GM21526 (cell line): Measurements from ENCODE around the gene MYO3B.
"Not testable (repeated sequence)": the region's sequence is repeated elsewhere in the genome, so short reads cannot be mapped to it uniquely, and the experiment has no call there.

ENCODE experiments used
- ATAC-seq: cut with Tn5 transposase; IDR thresholded peaks from one replicate; pipeline ENCODE4 v1.9.1; 2021; ENCODE audit warnings: moderate library complexity; ENCODE audit not compliant: unreplicated experiment, low FRiP score

MYO3B gene

DNA sequence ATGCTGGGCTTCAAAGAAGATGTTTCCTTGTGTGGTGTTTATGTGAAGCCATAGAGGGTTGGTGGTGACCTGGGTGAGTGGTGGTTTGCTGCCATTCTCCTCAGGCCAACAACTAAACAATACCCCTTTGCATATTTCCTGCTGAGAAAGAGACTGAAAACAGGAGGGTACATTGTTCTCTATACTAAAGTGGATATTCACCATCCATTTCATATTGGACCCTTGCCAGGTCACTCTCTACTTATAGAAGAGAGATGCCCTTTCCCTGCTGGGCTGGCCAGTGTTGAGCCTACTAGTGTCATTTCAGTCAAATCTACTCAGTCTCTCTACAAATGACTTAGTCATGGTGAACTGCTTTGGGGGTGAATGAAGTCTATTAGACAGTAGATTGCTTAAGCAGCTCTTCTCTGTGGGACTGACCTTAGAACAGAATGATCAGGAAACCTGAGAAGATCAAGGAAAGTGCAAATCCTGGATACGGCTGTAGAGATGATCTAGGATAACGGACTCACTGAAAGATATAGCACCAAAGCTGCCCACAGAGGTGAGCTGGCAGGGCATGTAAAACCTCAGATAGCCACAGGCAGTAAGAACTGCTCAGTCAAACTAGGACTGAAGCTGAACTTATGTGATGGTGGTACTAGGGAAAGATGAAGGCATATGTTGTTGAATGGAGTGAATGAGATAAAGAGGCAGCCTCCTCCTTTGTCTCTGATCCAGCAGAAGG lies 154.9 kb downstream of the MYO3B start:
- ATAC-seq = no peak

DNA sequence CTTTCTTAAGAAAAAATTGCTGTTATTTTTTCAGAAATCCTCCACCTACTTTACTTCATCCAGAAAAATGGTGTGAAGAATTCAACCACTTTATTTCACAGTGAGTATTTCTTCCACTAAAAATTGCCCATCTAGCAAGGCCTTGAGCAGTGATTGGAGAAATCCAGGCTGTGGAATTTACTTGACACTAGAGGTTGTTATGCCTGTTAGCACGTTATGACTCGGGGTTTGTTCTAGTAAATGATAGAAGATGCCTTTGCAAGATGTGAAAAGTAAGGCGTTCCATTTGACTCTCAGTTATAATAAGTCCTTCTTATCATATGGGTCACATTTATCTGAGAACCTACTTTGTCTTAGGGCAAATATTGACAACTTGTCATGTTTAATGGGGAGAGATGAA lies 157.4 kb downstream of the MYO3B start:
- ATAC-seq = no peak

DNA sequence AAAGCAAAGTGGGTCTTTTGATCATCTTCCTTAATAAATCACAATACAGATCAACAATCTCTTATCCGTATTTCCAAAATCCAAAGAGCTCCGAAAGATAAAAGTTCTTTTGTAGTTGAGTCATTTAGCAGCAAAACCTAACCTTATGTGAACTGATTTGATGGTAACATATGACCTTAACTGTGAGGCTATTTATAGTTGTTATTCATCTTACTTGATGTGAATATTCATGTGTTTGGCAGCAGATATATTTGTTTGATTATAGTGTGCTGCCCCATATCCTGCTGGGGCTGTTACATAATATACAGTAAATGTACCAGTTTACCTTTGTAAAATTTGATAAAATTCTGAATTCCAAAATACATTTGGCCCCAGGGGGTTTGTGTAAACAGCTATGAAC lies 158.5 kb downstream of the MYO3B start:
- ATAC-seq = no peak

DNA sequence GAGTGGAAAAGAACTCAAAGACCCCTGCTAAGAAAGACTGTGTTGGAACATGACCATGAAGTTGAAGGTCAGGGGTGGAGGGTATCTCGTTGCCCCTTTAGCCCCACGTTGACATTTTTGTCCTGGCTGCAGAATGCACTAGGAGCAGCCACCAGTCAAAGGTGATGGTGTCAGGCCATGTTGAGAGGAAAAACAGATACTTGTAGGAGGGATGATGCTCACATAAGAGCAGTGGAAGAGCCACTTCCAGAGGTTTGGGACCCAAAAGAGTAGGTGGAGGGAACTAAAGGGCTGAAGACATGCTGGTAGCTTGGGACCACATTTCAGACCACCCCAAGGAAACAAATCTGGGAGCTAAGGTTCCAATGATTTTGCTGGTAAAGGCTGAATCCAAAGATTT lies 159.0 kb downstream of the MYO3B start:
- ATAC-seq = no peak

DNA sequence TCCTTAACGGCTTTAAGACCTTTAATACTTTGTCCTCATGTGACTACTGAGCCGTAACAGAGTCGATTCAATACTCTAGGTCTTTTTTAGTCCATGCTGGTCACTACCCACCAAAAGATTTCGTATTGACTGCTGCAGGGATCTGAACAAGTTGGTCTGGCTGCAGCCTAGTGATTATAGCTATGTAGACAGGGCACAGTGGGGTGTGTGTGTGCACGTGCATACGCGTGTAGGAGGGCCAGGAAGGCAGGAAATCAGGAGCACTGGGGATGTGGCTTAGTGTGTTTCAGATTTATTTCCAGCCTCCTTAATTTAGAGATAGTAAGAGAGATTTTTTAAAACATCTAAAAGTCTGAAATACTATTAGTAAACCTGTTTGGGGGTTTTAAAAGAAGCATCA lies 161.4 kb downstream of the MYO3B start:
- ATAC-seq = no peak

DNA sequence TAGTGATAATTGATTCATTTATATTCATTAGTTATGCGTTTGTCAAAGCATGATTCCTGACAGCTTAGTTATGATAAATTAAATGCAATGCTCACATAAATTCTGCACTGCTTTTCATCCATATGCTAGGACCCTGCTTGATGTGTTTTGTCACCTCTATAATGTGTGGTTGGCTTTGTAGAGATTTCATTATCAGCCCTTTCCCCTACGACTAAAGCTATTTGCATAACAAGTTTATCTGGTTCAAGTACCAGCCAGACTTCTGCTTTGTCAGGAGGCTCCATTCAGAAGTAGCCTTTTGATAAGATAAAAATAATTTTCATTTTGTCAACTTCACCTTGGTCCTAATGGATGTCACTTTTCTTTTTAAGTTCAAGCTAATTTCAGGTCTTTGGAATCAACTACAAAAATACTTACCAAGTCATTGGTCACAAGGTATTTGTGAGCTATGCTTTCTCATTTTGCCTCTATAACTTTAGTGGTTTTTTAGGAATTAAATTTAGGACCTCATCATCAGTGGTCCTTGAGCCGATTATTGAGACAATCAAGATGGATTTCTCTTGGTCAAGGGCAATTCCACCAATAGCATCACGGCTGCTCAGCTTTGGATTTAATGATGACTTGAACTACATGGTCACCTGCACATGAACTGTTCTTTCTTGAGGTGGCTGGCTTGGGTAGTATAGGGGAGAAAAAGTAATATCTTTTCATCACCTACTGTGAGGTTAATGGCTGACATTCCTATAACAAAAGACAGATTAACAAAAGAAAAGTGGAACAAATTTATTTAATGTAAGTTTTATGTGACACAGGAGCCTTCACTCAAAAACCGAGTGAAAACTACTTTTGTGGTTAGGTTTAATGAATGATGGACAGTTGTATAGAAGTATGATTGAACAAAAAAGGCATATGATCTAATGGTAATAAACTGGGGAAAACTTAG lies 162.1 kb downstream of the MYO3B start:
- ATAC-seq = no peak

DNA sequence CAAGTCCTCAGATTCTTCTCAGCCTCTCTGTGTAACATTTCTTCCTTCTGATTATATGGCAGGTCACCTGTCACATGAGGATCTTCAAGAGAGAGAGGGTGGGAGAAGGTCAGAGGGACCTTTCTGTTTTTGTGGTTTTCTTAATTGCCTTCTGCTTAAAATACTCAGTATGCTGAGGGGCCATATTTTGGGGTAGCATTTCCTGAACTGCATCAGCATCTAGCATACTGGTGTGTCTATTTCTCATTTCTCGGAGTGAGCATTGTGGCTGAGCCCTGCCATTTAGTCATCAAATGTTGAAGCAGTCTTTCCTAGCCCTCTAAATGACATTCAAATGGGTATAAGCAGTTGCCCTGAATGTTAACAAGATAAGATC lies 162.7 kb downstream of the MYO3B start:
- ATAC-seq = no peak

DNA sequence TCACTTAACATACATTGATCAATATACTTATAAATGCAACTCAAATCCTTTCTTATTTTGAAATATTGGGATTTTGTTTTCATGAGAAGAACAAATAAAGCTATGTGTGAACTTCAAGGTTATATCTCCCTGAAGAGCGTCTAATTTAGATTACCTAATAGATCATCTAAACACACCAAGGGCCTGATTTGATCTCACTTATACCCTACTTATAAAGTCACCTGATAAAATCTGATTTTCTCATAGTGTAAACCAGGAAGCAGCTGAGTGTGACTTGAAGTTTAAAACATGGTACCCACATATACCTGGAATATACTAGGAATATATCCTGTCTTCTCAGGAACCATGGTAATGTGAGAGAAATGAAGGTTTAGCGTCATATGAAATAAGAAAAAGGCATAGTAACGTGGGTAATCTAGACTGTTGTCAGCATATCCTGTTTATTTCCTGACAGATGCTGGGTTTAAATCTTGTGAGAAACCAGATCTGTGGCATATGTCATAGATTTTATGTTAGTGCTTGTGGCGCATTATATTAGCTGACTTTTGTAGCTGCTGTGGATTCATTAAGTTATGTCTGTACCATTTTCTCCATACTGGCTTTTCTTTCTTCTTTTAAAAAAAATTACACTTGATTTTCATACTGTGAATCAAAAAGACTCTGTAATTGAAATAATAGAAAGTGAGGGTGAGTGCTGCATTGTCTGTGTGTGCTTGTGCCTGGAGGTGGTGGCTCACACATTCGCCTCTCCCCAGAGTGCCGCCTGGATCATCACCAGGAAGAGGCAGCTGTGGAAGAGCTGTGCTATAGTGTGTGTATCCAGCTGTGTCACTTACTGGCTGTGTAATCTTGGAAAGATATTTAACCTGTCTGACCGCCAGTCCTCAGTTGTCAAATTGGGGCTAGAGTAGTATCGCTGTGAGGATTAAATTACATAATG lies 164.0 kb downstream of the MYO3B start:
- ATAC-seq = no peak

DNA sequence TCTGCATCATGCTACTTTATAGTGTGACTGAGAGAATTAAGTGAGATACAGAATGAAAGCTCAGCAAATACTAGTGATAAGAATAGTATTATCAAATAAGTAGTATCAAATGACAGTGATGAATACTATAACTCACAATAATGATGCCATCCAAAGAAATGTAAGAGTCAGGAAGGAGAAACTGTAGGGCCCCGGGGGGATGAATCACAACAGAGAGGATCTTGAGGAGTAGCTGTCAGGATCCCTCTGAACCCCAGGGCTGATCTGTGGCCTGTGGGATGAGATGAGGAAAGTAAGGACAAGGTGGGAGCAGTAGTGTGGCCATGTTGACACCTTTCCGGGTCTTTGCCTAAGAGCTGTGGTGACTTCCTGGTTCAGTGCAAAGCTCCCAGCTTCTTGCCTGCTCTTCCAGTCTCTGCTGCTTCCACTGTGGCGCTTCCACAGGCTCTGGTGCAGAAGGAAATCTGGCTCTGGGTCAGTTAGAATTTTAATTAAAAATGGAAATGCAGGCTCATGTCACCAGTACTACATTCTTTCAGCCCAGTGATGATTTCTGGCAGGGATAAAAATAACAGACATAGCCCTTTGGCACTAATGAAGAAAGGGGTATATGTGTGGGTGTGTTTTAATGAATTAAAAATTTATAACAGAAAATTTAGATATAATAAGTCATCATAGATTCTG lies 166.9 kb downstream of the MYO3B start:
- ATAC-seq = no peak

DNA sequence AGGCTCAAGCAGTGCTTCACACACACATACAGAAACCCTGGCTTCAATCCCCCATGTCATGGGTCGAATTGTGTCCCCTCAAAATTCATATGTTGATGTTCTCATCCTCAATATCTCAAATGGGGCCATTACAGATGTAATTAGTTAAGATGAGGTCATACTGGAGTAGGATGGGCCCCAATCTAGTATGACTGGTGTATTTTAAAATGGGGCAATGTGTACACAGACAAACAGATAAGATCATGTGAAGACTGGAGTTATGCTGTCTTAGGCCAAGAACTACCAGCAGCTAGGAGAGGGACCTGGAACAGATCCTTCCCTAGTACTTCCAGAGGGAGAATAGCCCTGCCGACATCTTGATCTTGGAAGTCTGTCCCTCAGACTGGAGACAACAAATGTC lies 167.7 kb downstream of the MYO3B start:
- no peak for ATAC-seq

DNA sequence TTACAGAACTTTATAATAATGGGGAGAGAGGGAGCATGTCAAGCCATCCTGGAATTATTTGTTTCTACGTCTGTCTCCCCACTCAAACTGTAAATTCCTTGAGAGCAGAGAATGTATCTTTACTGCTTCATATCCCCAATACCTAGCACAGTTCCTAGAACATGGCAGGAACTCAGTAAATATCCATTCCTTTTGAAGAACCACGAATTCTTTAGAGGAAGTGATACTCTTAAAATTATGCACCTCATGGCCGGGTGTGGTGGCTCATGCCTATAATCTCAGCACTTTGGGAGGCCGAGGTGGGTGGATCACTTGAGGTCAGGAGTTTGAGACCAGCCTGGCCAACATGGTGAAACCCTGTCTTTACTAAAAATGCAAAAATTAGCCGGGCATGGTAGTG lies 171.3 kb downstream of the MYO3B start:
- not testable (repeated sequence) for ATAC-seq

DNA sequence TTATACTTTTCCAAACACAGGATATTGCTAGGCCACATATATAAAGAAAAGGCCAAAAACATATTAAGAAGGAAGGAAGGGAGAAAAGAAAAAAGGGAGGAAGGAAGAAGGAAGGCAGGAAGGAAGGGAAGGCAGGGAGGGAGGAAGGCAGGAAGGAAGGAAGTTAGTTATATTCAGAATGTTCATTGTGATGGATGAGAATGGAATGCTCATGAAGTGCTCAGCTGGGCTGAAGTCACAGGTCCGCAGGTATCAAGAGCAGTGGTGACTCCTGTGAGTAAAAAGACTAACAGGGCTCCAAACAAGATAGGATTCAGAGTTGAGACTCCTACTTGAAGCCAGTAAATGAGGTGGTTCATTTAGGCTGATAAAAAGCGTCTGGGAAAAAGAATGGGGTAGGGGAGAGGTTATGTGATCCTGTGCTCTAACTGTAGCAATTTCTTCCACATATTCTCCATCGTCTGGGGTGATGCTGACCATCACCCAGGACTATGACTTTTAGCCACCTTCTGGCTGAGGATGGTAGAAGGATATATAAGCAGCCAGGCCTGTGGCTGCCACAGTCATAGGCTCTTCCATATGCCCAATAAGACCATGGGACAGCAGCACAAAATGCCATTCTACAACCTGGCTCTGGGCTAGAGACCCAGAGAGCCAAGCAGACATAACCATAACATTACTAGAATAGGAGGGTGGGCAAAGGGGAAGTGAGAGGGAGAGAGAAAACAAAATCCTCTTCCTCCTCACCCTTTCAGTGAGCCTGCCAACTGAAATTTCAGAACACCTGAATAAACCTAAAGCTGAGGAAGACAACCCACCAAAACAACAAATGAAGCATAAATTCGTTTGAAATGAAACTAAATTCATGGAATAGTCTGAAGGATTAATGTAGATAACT lies 173.2 kb downstream of the MYO3B start:
- no peak for ATAC-seq

DNA sequence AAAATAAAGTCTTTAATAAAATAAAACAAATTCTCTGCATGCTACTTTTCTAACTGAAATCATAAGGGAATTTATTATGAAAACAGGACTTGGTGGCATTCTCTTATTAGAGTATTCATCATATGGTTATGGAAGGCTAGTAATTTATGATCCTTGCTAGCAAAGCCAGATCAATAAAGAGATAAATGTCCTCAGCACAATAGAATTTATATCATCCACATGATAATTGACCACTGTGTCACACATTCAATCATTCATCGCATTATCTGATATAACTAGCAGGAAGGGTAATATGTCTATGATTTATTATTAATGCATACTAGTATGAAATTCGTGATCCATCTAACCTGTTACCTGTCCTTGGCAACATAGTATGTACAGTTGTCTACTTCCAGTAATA lies 175.8 kb downstream of the MYO3B start:
- no peak for ATAC-seq

DNA sequence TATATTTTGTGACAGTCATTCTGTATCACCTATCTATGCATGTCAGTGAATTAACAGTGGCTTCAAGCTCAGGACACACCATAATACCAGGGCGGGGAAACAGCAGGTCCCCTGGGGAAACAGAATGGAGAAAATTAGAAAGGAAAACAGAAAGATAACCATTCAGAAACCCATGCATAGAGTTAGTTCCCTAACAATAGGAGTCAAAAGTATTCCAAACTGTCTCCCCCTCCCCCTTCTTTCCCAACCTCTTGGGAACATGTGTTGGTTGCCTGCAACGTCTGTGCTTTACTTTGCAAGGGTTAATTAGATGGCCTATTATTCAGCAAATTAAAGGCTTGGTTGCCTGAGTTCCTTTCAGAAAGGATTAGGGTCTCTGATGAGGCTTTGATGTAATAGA lies 176.4 kb downstream of the MYO3B start:
- ATAC-seq = no peak

DNA sequence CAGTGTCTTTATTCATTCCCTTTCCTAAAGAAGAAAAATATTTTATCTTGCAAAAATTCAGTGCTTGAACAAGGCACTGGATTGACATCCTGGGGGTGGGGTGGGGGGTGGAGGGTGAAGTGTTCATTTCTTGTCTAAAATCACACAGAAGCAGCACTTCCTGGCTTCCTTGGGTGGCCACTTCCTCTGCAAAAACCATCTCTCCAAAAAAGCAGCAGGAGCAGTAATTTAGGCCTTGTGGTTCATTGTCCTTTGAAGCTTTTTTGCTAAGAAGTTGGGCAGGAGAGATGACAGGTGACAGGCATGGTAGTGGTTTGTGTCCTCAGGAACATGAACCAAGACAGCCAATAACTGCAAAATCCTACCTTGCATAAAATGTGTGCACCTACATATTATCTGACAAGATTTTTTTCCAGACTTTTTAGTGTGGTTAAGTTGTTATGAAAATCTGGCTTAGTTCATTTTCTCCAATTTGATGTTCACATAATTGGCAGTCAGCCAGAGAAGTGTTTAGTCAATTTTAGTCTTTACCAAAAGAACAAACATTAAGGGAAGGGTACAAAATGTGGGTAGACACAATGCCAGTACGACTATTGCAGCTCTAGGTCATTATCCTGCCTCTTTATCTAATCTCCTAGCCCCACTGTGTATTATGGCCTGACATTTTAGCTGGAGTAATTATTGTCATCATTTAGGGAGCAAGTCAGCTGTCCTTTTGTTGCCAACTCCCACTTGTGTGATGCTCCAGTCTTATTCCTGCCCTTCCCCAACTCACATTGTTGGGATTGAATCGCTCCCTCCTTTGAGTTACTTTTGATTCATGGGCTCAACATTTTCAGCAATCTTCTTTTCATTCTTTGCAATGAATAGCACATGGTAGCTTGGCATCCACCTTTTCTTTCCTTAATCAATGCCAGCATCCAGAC lies 177.2 kb downstream of the MYO3B start:
- ATAC-seq = no peak

DNA sequence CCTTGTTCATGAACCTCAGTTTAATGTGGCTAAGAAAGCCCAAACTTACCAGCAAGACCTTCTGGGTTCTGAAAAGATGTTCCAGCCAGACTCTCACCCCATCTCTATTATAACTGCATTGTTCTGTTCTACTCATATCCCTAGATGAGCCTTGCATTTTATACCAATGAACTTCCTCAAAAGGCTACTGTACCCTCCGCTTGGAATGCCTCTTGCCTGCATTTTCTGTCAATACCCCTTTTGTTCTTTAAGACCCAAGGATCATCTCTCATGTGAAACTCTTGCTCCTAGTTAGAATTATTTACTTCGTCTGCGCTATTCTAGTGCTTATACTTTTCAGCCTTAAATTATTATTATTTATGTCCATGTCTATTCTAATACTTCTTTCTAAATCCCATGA lies 181.5 kb downstream of the MYO3B start:
- ATAC-seq = no peak

DNA sequence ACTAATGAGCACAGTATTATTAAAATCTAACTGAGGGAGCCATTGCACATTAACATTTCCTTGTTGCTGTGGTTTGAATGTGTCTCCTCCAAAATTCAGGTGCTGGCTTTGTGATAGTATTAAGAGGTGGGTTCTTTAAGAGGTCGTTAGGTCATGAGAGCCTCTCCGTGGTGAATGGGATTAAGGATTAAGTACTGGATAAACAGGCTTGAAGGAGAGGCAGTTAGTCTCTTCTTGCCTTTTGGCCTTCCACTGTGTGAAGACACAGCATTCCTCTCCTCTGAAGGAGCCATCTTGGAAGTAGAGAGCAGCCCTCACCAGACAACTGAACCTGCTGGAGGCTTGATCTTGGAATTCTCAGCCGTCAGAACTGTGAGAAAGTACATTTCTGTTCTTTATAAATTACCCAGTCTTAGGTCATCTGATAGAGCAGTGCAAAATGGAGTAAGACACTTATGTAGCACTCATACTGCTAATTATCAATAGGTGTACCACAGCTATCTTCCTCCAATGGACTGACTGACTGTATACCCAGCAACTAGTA lies 182.7 kb downstream of the MYO3B start:
- no peak for ATAC-seq
